Loucy (cell line): Measurements from ENCODE around the gene YTHDF2.

Experiments used
- EZH2phosphoT487 ChIP-seq: fragments of 200-600 bp; IDR thresholded peaks from 2 replicates; pipeline ENCODE4 v1.6.1; 2018; ENCODE audit warnings: antibody characterized with exemption, mild to moderate bottlenecking, moderate library complexity, borderline replicate concordance
- TF ChIP-seq, protein P1 (sequence below): fragments of 200-600 bp; sonication (generic); conservative IDR thresholded peaks from 2 replicates; pipeline ENCODE4 v1.5.1; 2014; ENCODE audit warnings: mild to moderate bottlenecking, antibody characterized with exemption, low read length

- TF ChIP-seq, protein P1, sequence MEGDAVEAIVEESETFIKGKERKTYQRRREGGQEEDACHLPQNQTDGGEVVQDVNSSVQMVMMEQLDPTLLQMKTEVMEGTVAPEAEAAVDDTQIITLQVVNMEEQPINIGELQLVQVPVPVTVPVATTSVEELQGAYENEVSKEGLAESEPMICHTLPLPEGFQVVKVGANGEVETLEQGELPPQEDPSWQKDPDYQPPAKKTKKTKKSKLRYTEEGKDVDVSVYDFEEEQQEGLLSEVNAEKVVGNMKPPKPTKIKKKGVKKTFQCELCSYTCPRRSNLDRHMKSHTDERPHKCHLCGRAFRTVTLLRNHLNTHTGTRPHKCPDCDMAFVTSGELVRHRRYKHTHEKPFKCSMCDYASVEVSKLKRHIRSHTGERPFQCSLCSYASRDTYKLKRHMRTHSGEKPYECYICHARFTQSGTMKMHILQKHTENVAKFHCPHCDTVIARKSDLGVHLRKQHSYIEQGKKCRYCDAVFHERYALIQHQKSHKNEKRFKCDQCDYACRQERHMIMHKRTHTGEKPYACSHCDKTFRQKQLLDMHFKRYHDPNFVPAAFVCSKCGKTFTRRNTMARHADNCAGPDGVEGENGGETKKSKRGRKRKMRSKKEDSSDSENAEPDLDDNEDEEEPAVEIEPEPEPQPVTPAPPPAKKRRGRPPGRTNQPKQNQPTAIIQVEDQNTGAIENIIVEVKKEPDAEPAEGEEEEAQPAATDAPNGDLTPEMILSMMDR, result no peak
- TF ChIP-seq EZH2phosphoT487, result no peak
Observed at GRCh38 chr1:28817133-28817532, 80.4 kb downstream of the YTHDF2 start.
